Measurements from ENCODE around the gene RAB39B. TPM values are rescaled to one million over a fixed set of nuclear protein-coding genes. Genes with fewer than 3 reads are reported as not detected.

RAB39B gene
- polyA plus RNA-seq, 1 donor (not counting 4 experiments of a cell fraction or from before 2014, with no cell fraction given) = 0.07 TPM

DNA sequence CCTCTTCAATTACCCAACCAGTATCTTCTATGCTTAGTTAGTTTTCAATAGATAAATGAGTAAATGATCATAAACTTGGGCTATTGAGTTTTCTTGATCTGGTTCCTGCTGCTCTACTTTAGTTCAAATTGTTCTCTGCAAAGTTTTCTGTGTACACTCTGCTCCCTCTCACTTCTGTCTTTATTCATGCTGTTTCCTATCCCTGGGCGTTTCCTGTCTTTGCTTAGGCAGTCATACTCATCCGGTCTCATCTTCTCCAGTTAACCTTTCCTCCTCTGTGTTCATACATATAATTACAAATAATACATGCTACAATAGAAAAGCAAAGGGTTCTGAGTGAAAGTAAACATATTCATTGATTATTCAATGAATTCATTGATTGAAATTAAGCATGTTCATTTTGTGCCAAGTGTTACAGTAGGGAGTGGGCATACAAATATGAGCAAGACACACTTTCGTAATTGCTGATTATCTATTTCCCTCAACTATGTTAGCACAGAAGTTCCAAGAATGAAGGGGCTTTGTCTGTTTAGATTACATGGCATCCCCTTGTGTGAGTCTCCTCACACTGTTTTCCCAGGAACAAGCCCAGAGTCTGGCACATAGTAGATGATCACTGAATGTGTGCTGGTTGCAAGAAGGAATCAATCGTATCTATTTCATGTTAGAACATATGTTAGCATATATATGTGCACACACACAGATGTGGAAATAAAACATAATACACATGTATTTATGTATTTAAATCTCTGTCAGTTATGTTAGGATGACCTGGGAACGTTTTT, 1.1 kb downstream of the RAB39B start:
- dilution Hi-C loops (cut with MboI; ENCODE audit: extremely low pct_ligation_motif_present, low sequenced_read_pairs) = no loop called here
- no peaks in the 10 kb centered on the region for H3K27me3 ChIP-seq (ENCODE audit: control insufficient read depth, extremely low read depth, insufficient read depth, low read length)
- no peak overlapping the region for H3K4me3 ChIP-seq (ENCODE audit: control insufficient read depth in 2 of 3, extremely low read depth in 1 of 3, insufficient read depth in 2 of 3, low read depth in 1 of 3, low read length in 3 of 3)
- no peak overlapping the region for H3K4me2 ChIP-seq (ENCODE audit: control insufficient read depth, extremely low read depth, insufficient read depth, low read depth, low read length)
- no peaks in the 10 kb centered on the region for H3K36me3 ChIP-seq (ENCODE audit: control insufficient read depth in 2 of 2, extremely low read depth in 1 of 2, insufficient read depth in 2 of 2, low read length in 2 of 2)
- H3K4me1 ChIP-seq (ENCODE audit: control insufficient read depth, extremely low read depth, insufficient read depth, low read length) = no peaks in the 10 kb centered on the region
- no peak overlapping the region for H3K9ac ChIP-seq (ENCODE audit: control insufficient read depth, extremely low read depth, insufficient read depth, low read length)
- no peak for TF ChIP-seq EZH2 (IDR thresholded peaks at IDR 0.05; ENCODE audit: low read length)
- no peak for TF ChIP-seq CTCF (optimal IDR thresholded peaks at IDR 0.05 in 1 of 3, IDR thresholded peaks at IDR 0.05 in 1 of 3, conservative IDR thresholded peaks at IDR 0.05 in 1 of 3; ENCODE audit: extremely low read depth in 1 of 3, insufficient read depth in 2 of 3, low read length in 3 of 3)
- DNase-seq (ENCODE audit: low read depth, low spot score) (no peak), FAIRE-seq (no peak)
- no peaks in the 10 kb centered on the region for H3K9me3 ChIP-seq (ENCODE audit: control insufficient read depth, low read depth, low read length)
- no peak overlapping the region for H2AFZ ChIP-seq (ENCODE audit: control insufficient read depth, low read length)
- H3K9me1 ChIP-seq (ENCODE audit: control insufficient read depth, extremely low read depth, insufficient read depth, low read length) = no peaks in the 10 kb centered on the region
- H3K27ac ChIP-seq (ENCODE audit: control insufficient read depth, insufficient read depth, low read length) = no peak overlapping the region
- H4K20me1 ChIP-seq (ENCODE audit: control insufficient read depth, extremely low read depth, insufficient read depth, low read length) = no peaks in the 10 kb centered on the region
- no peaks in the 10 kb centered on the region for H3K79me2 ChIP-seq (ENCODE audit: control insufficient read depth, insufficient read depth, low read length)

DNA sequence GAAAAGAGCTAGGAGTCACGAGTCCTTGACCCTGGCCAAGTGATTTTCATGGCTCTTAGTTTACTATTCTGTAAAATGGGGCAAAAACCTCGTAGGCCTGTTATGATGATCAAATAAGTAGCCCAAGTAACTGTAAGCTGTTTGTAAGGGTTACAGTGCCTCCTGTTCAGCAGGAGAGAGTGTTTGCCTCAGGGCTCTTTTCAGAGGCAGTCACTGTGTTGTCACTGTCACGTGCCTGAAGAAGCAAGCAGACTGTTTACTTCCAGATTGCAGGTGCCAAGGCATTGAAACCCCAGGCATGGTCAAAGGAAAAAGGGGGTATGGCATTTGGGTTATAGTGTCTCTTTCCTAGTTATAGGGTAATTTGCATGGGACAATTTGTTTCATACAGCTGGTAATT, 4.5 kb downstream of the RAB39B start:
- H3K4me1 ChIP-seq (ENCODE audit: control insufficient read depth, extremely low read depth, insufficient read depth, low read length) = no peaks in the 10 kb centered on the region
- no peak overlapping the region for H3K9ac ChIP-seq (ENCODE audit: control insufficient read depth, extremely low read depth, insufficient read depth, low read length)
- TF ChIP-seq EZH2 (IDR thresholded peaks at IDR 0.05; ENCODE audit: low read length) = no peak
- TF ChIP-seq CTCF (optimal IDR thresholded peaks at IDR 0.05 in 1 of 3, IDR thresholded peaks at IDR 0.05 in 1 of 3, conservative IDR thresholded peaks at IDR 0.05 in 1 of 3; ENCODE audit: extremely low read depth in 1 of 3, insufficient read depth in 2 of 3, low read length in 3 of 3) = no peak
- no peak overlapping the region for H2AFZ ChIP-seq (ENCODE audit: control insufficient read depth, low read length)
- H3K9me3 ChIP-seq (ENCODE audit: control insufficient read depth, low read depth, low read length) = no peaks in the 10 kb centered on the region
- H3K4me2 ChIP-seq (ENCODE audit: control insufficient read depth, extremely low read depth, insufficient read depth, low read depth, low read length) = no peak overlapping the region
- no peaks in the 10 kb centered on the region for H3K27me3 ChIP-seq (ENCODE audit: control insufficient read depth, extremely low read depth, insufficient read depth, low read length)
- no peaks in the 10 kb centered on the region for H3K79me2 ChIP-seq (ENCODE audit: control insufficient read depth, insufficient read depth, low read length)
- dilution Hi-C loops (cut with MboI; ENCODE audit: extremely low pct_ligation_motif_present, low sequenced_read_pairs) = no loop called here
- no peaks in the 10 kb centered on the region for H3K36me3 ChIP-seq (ENCODE audit: control insufficient read depth in 2 of 2, extremely low read depth in 1 of 2, insufficient read depth in 2 of 2, low read length in 2 of 2)
- H3K4me3 ChIP-seq (ENCODE audit: control insufficient read depth in 2 of 3, extremely low read depth in 1 of 3, insufficient read depth in 2 of 3, low read depth in 1 of 3, low read length in 3 of 3) = no peak overlapping the region
- no peak for DNase-seq (ENCODE audit: low read depth, low spot score)
- FAIRE-seq = no peak
- no peaks in the 10 kb centered on the region for H4K20me1 ChIP-seq (ENCODE audit: control insufficient read depth, extremely low read depth, insufficient read depth, low read length)
- H3K27ac ChIP-seq (ENCODE audit: control insufficient read depth, insufficient read depth, low read length) = no peak overlapping the region
- no peaks in the 10 kb centered on the region for H3K9me1 ChIP-seq (ENCODE audit: control insufficient read depth, extremely low read depth, insufficient read depth, low read length)

Measured in keratinocyte (primary cell).